Endothelial cell of umbilical vein (primary cell): ENCODE measurements around the gene RGS10. TPM values are rescaled to one million over a fixed set of nuclear protein-coding genes. Genes with fewer than 3 reads are reported as not detected.

ENCODE experiments used
- BruUV-seq: library from RNA; stranded (reverse); fragments of 400-500 nt; replicated peaks from 2 replicates; lab custom pipeline; 2021; lab: Mats Ljungman, UMichigan
- CTCF ChIA-PET: fragments of 300-600, 350-600 bp; sonication (Branson Sonifier 250); formaldehyde crosslinking; loops from one replicate; lab custom pipeline; 2021; ENCODE audit warnings: antibody characterized with exemption, inconsistent platforms; lab: Charles Lee
- POLR2A ChIA-PET: fragments of 300-600, 350-600 bp; sonication (Branson Sonifier 250); formaldehyde crosslinking; loops from one replicate; lab custom pipeline; 2021; ENCODE audit warnings: antibody characterized with exemption, inconsistent platforms; lab: Charles Lee
- DNase-seq: peaks from one replicate; pipeline ENCODE4 v3.0.0-alpha.2; 2011; ENCODE audit warnings: low read depth, low spot score
- FAIRE-seq: peaks from 2 replicates; lab custom pipeline; 2011; peaks lifted over from hg19 to GRCh38; lab: Jason Lieb, UNC
- H2AFZ ChIP-seq: 2 replicates; pipeline ENCODE4 v1.6.0; 2012; ENCODE audit warnings: low read depth, low read length, control low read depth, inconsistent platforms
- H3K27ac ChIP-seq: 2 replicates; pipeline ENCODE4 v1.5.1; 2011; ENCODE audit warnings: low read depth, mild to moderate bottlenecking, control low read depth, low read length, moderate library complexity; ENCODE audit not compliant: insufficient read depth
- H3K27me3 ChIP-seq, 2 experiments: 2 replicates each; pipeline versions ENCODE4 v1.6.0 to v1.6.1; 2011; ENCODE audit warnings: low read length in 2 of 2, mixed read lengths in 1 of 2; ENCODE audit not compliant: control insufficient read depth in 2 of 2, insufficient read depth in 2 of 2
- H3K36me3 ChIP-seq, 2 experiments: 2 replicates in 1 of 2; 3 replicates in 1 of 2; pipeline ENCODE4 v1.5.1; 2011; ENCODE audit warnings: low read length in 2 of 2, mild to moderate bottlenecking in 1 of 2, moderate library complexity in 1 of 2; ENCODE audit not compliant: control insufficient read depth in 2 of 2, insufficient read depth in 2 of 2; ENCODE audit errors: extremely low read depth in 1 of 2
- H3K4me1 ChIP-seq: 3 replicates; pipeline ENCODE4 v1.5.1; 2011; ENCODE audit warnings: mild to moderate bottlenecking, low read length; ENCODE audit not compliant: control insufficient read depth, insufficient read depth; ENCODE audit errors: extremely low read depth
- H3K4me2 ChIP-seq: 2 replicates; pipeline ENCODE4 v1.6.1; 2011; ENCODE audit warnings: low read length, control low read depth, mixed read lengths; ENCODE audit not compliant: insufficient read depth
- H3K4me3 ChIP-seq, 3 experiments: fragments of 200-600 bp in 1 of 3; sonication (generic), shearing (Covaris generic) in 1 of 3; replicated peaks in 1 of 3; 2 replicates each; pipeline ENCODE4 v1.5.1; 2011 to 2016; ENCODE audit warnings: control low read depth in 3 of 3, low read length in 3 of 3, mild to moderate bottlenecking in 2 of 3, inconsistent platforms in 1 of 3, low read depth in 1 of 3, moderate library complexity in 1 of 3; ENCODE audit not compliant: insufficient read depth in 1 of 3
- H3K79me2 ChIP-seq: 2 replicates; pipeline ENCODE4 v1.6.0; 2012; ENCODE audit warnings: low read length, inconsistent platforms; ENCODE audit not compliant: control insufficient read depth, insufficient read depth
- H3K9ac ChIP-seq: replicated peaks from 2 replicates; pipeline ENCODE3; 2011; ENCODE audit warnings: low read length, control low read depth; ENCODE audit not compliant: insufficient read depth; ENCODE audit errors: extremely low read depth
- H3K9me1 ChIP-seq: replicated peaks from 3 replicates; pipeline ENCODE4 v1.6.0; 2011; ENCODE audit warnings: mild to moderate bottlenecking, low read length; ENCODE audit not compliant: control insufficient read depth, insufficient read depth; ENCODE audit errors: extremely low read depth
- H3K9me3 ChIP-seq: replicated peaks from 2 replicates; pipeline ENCODE4 v1.5.1; 2012; ENCODE audit warnings: low read length, inconsistent platforms; ENCODE audit not compliant: control insufficient read depth, insufficient read depth
- H4K20me1 ChIP-seq: replicated peaks from 2 replicates; pipeline ENCODE3; 2011; ENCODE audit warnings: mild to moderate bottlenecking, low read length; ENCODE audit not compliant: control insufficient read depth, insufficient read depth; ENCODE audit errors: extremely low read depth
- CTCF ChIP-seq, 2 donors: IDR thresholded peaks; 1 replicate in 1 of 2; 2 replicates in 1 of 2; pipeline ENCODE4 v1.5.1; 2011; ENCODE audit warnings: low read length in 2 of 2, mild to moderate bottlenecking in 2 of 2, moderate library complexity in 2 of 2, control low read depth in 1 of 2, inconsistent platforms in 1 of 2, low read depth in 1 of 2; ENCODE audit not compliant: insufficient read depth in 1 of 2; ENCODE audit errors: extremely low read depth in 1 of 2
- EZH2 ChIP-seq: IDR thresholded peaks from 2 replicates; pipeline ENCODE4 v1.6.1; 2012; ENCODE audit warnings: borderline replicate concordance, low read depth, mild to moderate bottlenecking, moderate library complexity, low read length, inconsistent platforms; ENCODE audit not compliant: severe bottlenecking
- FOS ChIP-seq: IDR thresholded peaks from 2 replicates; pipeline ENCODE4 v1.6.1; 2011; ENCODE audit warnings: mild to moderate bottlenecking, low read length, moderate library complexity, borderline replicate concordance; ENCODE audit not compliant: insufficient read depth
- GATA2 ChIP-seq: IDR thresholded peaks from 2 replicates; pipeline ENCODE4 v1.7.0; 2011; ENCODE audit warnings: low read depth, mild to moderate bottlenecking, moderate library complexity, mixed read lengths, low read length; ENCODE audit not compliant: insufficient read length, insufficient read depth
- JUN ChIP-seq: IDR thresholded peaks from 2 replicates; pipeline ENCODE4 v1.6.1; 2011; ENCODE audit warnings: borderline replicate concordance, low read depth; ENCODE audit not compliant: insufficient read length, insufficient read depth
- MAX ChIP-seq: IDR thresholded peaks from 2 replicates; pipeline ENCODE4 v1.6.1; 2011; ENCODE audit not compliant: insufficient read depth, insufficient read length
- MYC ChIP-seq: IDR thresholded peaks from one replicate; pipeline ENCODE4 v1.6.1; 2011; ENCODE audit warnings: mild to moderate bottlenecking, low read depth, low read length
- POLR2A ChIP-seq: IDR thresholded peaks from 2 replicates; pipeline ENCODE4 v1.6.1; 2012; ENCODE audit warnings: low read depth, mild to moderate bottlenecking, control low read depth, low read length
- POLR2AphosphoS5 ChIP-seq: IDR thresholded peaks from 2 replicates; pipeline ENCODE4 v1.6.1; 2012; ENCODE audit warnings: low read depth, mild to moderate bottlenecking, control low read depth, low read length, moderate library complexity; ENCODE audit not compliant: insufficient read depth
- dilution Hi-C: fragments of 300-500 bp; cut with MboI; formaldehyde crosslinking; loops from one replicate; pipeline ENCODE4 v1.15.0; 2019; ENCODE audit warnings: low sequenced_read_pairs; ENCODE audit not compliant: extremely low pct_ligation_motif_present
- intact Hi-C: fragments of 100-400 bp; cut with micrococcal nuclease; formaldehyde crosslinking; loops from one replicate; pipeline ENCODE4 v1.10.0; 2022
- polyA plus RNA-seq, 4 experiments: library from polyadenylated mRNA; depleted of rRNA in 3 of 4; stranded (reverse) in 3 of 4; unstranded in 1 of 4; fragments of >200 nt; gene quantifications; 2 replicates each; pipeline versions ENCODE4 v1.2.1 to v1.2.3, GENCODE V29; 2011 to 2012; ENCODE audit warnings: missing spikeins in 1 of 4
- total RNA-seq: library from RNA; stranded (reverse); gene quantifications from 2 replicates; pipeline ENCODE4 v1.2.3, GENCODE V29; 2021

Gene RGS10
- total and polyA plus RNA-seq, 2 donors (not counting 3 experiments of a cell fraction or from before 2014, with no cell fraction given), result 7.8 to 22.4 TPM

- ChIA-PET POLR2A (no interaction called here), CTCF (interaction anchor here (1.7 to 2.3 kb wide), 3 partner anchors 17 to 262 kb away, joined by 6 to 10 read pairs (median 8); no protein-coding TSS in a partner anchor)
- H3K4me1 ChIP-seq, result no peaks in the 10 kb centered on the region
- no peaks in the 10 kb centered on the region for H4K20me1 ChIP-seq
- H3K27ac ChIP-seq, result no peak overlapping the region
- no peak overlapping the region for H2AFZ ChIP-seq
- H3K9me3 ChIP-seq, result no peaks in the 10 kb centered on the region
- H3K4me3 ChIP-seq, result no peak overlapping the region
- TF ChIP-seq CTCF (IDR thresholded peaks at IDR 0.05; ENCODE audit: extremely low read depth in 1 of 2, insufficient read depth in 1 of 2, low read depth in 1 of 2, low read length in 2 of 2), result no peak
- TF ChIP-seq POLR2A, result no peak
- no peak for TF ChIP-seq GATA2
- TF ChIP-seq EZH2, result no peak
- no peak for TF ChIP-seq MYC
- TF ChIP-seq MAX, result no peak
- TF ChIP-seq JUN, result no peak
- no peak for TF ChIP-seq POLR2AphosphoS5
- no peak for TF ChIP-seq FOS
- intact Hi-C loops, result no loop called here
- H3K4me2 ChIP-seq, result no peak overlapping the region
- H3K9ac ChIP-seq, result no peak overlapping the region
- dilution Hi-C loops, result no loop called here
- FAIRE-seq, result no peak
- no peaks in the 10 kb centered on the region for H3K79me2 ChIP-seq
- DNase-seq, result no peak
- H3K9me1 ChIP-seq, result no peaks in the 10 kb centered on the region
- BruUV-seq, result no TSS peak
- no peaks in the 10 kb centered on the region for H3K36me3 ChIP-seq
- peaks cover 0 to 8% of the 10 kb centered on the region in 2 experiments for H3K27me3 ChIP-seq
Observed at GRCh38 chr10:119461923-119462322, 80.6 kb downstream of the RGS10 start.
